Stimulated activated CD4-positive, alpha-beta T cell treated with anti-CD3 and anti-CD28 coated beads, TNF-alpha, amount 100 ng/mL, for 24 hours (primary cell): ENCODE results near the gene FOLR2.
"Not testable (repeated sequence)": the region's sequence is repeated elsewhere in the genome, so short reads cannot be mapped to it uniquely, and the experiment has no call there.

ENCODE experiments used
- DNase-seq, 3 experiments: peaks; one replicate each; pipeline ENCODE4 v3.0.0-alpha.2; 2020; ENCODE audit warnings: low read depth in 3 of 3

The FOLR2 gene

GRCh38 chr11:72206794-72207193, 9.8 kb upstream of the FOLR2 start:
- DNase-seq: not testable (repeated sequence)

DNA sequence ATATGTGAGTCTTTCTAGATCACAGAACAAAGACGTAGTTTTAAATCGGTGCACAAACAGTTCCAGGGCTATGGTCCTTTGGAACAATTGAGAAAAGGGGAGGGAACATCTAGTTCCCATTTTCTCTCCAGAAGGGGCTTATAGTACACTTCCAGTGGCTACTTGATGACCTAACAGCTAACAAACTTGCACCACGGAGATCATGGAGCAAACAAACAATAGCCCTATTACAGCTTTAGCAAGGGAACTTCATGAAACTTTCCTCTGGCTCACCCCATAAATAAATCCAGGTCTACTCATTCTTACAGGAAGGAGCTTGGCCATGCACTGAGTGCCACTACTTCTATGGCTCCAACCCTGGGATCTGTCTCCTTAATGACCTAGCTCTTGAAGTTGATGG, 8.3 kb upstream of the FOLR2 start:
- DNase-seq: no peak

DNA sequence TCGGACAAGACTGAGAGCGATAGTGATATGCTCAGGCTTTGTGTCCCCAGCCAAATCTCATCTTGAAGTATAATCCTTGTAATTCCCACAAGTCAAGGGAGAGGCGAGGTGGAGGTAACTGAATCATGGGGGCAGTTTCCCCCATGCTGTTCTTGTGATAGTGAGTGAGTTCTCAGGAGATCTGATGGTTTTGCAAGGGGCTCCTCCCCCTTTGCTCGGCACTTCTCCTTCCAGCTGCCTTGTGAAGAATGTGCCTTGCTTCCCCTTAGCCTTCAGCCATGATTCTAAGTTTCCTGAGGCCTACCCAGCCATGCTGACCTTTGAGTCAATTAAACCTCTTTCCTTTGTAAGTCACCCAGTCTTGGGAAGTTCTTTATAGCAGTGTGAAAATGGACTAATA, 7.5 kb upstream of the FOLR2 start:
- DNase-seq: no peak

GRCh38 chr11:72217841-72218240, 1.2 kb downstream of the FOLR2 start:
- DNase-seq: no peak

DNA sequence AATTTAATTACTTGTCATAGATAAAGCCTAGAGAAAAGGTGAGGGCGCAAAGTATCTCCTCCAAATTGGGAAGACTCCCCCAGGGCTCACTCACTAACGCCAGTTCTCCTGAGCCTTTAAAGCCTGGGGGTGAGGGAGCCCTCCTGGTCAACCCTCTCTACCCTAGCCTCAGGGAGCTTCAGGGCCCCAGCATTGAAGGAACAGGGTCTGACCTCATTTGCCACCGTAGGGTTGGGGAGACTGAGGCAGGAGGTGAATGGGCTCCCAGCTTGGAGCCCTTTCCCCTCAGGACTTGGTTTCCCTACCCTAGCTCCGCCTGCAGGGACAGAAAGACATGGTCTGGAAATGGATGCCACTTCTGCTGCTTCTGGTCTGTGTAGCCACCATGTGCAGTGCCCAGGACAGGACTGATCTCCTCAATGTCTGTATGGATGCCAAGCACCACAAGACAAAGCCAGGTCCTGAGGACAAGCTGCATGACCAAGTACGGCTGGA, 1.7 kb downstream of the FOLR2 start:
- DNase-seq: no peak

DNA sequence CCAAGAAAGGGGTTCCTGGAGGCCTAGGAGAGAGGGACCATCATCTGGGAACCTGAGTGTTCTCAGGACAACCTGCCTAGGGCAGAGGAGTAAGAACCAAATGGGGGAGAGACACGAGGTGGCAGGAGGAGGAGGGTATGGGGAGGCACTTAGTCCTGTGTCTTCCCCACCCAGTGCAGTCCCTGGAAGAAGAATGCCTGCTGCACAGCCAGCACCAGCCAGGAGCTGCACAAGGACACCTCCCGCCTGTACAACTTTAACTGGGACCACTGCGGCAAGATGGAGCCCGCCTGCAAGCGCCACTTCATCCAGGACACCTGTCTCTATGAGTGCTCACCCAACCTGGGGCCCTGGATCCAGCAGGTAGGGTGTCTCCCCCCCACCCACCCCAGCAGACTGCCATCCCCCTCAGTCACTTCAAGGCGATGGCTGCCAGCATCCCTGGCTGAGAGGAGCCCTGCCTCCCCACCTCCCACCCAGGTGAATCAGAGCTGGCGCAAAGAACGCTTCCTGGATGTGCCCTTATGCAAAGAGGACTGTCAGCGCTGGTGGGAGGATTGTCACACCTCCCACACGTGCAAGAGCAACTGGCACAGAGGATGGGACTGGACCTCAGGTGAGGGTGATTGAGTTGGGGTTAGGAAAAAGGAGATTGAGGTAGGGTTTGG, 4.2 kb downstream of the FOLR2 start:
- DNase-seq: no peak

DNA sequence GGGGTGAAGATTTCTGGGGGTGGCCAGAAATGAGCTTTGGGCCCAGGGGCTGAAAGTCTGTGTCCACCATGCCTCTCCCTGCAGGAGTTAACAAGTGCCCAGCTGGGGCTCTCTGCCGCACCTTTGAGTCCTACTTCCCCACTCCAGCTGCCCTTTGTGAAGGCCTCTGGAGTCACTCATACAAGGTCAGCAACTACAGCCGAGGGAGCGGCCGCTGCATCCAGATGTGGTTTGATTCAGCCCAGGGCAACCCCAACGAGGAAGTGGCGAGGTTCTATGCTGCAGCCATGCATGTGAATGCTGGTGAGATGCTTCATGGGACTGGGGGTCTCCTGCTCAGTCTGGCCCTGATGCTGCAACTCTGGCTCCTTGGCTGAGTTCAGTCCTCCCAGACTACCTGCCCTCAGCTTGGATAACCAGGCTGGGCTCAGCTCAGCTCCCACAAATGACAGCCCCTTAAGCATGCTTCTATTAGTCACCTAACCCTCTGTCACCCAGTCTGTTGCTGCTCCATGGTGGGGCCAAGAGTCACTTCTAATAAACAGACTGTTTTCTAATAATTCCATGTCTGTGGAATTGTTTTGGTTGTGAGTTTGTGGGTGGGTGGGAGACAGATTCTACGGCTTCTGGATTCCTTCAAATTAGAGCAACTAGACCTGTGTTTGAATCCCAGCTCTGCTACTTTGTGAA, 4.9 kb downstream of the FOLR2 start:
- no peak for DNase-seq

DNA sequence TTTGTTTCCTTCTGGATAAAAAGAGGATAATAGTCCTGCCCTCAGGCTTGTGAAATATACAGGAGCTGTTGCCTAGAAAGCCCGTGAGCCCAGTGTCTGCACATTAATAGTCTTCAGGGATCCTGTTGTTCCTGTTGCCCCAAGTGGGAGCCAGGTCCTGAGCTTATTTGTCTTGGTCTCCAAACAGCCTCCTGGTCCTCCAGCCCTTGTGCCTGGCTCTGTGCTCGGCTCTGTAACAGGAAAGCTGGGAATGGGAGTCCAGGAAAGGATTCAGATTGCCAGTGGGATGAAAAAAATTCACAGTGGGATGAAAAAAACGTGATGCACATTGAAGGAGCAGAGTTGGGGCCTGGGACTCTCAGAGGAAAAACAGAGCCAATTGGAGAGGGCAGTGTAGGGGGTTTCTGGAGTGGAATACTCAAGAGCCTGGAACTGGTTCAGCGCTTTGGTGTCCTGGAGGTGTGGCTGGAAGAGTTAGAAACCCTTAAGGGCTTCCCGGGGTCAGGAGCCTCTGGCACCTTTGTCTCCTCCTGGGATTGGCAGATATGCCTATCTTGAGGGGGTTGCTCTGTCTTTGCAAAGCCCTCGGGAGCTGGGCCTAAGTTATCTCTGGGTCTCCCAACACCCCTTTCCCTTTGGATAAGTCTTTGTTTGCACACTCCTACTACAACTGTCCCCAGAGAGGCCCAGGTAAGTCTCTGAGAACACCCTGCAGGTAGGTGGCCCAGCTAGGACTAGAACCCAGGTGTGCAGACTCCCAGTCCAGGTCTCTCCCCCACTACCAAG, 5.7 kb downstream of the FOLR2 start:
- DNase-seq: no peak

- DNase-seq: peak; percentile 86 to 94 (median 88)
Measured at GRCh38 chr11:72222907-72223614, 6.5 kb downstream of the FOLR2 start.

- peak in 1 of 3 experiments; percentile 58 for DNase-seq
Measured at GRCh38 chr11:72223615-72224563, 7.3 kb downstream of the FOLR2 start.

GRCh38 chr11:72224564-72225410, 8.2 kb downstream of the FOLR2 start, which contains the start of gene INPPL1:
INPPL1 (plus strand) TSS chr11:72224767; CDS start chr11:72224985, 218 bp downstream.
- DNase-seq: no peak

GRCh38 chr11:72225411-72225951, 8.9 kb downstream of the FOLR2 start:
- no peak for DNase-seq

DNA sequence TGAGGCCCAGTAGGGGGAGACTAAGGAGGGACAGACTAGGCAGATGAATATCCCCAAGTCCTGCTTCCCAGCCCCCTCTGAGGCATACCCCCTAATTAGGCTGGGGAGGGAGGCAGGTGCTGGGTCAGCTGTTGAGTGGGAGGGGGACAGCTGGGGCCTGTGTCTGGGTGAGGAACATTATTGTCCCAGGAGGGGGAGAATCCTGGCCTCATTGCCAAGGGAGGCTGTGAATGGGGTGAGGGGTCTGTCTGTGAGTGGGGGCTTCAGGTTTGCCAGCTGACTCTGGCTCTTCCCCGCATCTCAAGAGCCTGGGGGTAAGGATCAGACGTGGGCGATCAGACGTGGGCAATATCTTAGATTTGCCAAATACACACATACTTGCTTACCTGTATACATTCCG, 10.1 kb downstream of the FOLR2 start:
- no peak for DNase-seq

DNA sequence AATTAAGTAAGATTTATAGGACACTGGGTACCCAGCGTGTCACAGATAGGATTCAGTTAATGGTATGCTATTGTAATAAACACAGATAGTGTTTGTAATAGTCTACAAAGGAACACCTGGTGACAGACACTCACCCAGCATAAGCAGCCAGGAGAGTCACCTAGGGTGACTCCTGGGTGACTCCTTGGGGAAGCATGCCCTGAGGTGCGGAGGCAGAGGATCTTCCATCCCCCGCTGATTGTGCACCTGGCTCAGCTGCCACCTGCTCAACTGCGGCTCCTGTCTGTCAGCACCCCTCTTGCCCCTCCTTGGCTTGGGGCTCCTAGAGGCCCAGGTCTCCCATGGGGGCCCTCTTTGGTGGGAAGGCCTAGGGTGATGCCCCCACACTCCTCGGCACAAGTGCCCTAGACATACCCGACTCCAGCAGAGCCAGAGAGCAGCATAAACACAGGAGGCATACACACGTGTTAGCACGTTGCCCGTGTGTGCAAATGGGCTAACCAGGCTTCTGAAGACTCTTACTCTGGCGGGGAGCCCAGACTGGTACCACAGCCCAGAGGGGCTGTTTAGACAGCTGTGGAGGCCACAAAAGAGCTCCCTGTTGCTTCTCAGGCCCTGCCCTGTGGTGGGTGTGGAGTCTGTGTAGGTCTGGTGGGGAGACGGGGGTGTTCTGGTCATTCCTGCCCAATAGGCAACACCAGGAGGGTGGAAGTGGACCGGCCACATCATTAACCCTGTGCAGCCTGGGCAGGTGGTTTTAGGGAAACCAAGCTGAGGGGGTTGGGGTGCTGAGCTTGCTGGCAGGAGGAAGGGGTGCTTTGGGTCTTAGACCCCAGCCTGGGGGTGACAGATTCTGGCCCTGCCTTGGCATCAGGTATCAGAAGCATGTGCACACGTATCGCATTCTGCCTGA, 11.0 kb downstream of the FOLR2 start:
- DNase-seq: no peak

DNA sequence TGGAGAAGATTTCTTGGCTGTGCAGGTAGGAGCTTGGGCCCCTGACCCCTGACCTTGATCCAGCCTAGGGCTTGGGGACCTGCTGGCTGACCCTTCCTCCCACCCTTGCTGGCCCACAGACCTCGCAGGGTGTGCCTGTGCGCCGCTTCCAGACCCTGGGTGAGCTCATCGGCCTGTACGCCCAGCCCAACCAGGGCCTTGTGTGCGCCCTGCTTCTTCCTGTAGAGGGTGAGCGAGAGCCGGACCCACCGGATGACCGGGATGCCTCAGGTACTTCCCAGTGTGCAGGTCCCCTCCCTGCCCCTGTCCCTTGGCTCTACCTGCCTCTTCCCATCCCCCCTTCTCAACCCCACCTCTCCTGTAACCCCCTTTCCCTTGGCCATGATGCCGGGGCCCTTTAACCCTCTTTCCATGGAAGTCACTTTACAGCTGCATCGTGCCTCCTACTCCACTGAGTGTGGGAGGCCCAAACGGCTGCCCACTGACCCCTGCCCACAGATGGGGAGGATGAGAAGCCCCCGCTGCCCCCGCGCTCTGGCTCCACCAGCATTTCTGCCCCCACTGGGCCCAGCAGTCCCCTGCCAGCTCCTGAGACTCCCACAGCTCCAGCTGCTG, 11.7 kb downstream of the FOLR2 start:
- DNase-seq: no peak

DNA sequence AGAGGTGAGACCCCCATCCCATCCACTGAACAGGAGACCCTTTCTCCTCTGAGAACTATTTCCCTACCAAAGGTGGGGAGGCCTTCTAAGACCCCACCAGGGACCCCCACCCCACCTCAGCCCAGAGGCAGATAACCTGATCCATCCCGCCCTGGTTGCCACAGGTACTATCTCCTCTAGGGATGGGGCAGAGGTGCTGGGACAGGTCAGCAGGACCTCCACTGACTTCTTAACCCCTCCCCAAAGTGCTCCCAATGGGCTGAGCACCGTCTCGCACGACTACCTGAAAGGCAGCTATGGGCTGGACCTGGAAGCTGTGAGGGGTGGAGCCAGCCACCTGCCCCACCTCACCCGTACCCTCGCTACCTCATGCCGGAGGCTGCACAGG, 12.2 kb downstream of the FOLR2 start:
- DNase-seq: no peak

- no peak for DNase-seq
Measured at GRCh38 chr11:72229336-72229924, 12.8 kb downstream of the FOLR2 start.
